Ishikawa (cell line): ENCODE results near the gene RTN4RL1.

Experiments used
- EP300 ChIP-seq: IDR thresholded peaks from 2 replicates; pipeline ENCODE4 v1.6.1; 2012; ENCODE audit warnings: borderline replicate concordance
- FOXM1 ChIP-seq: IDR thresholded peaks from 2 replicates; pipeline ENCODE4 v1.6.1; 2012; ENCODE audit warnings: low read depth, borderline replicate concordance
- MAX ChIP-seq: IDR thresholded peaks from 2 replicates; pipeline ENCODE4 v1.6.1; 2012
- REST ChIP-seq: IDR thresholded peaks from 2 replicates; pipeline ENCODE4 v1.6.1; 2012; ENCODE audit warnings: low read depth, mild to moderate bottlenecking
- TEAD4 ChIP-seq: IDR thresholded peaks from 2 replicates; pipeline ENCODE4 v1.6.1; 2012

GRCh38 chr17:1896243-1897104 lies 128.7 kb downstream of the RTN4RL1 start:
- no peak for TF ChIP-seq MAX
- no peak for TF ChIP-seq TEAD4
- no peak for TF ChIP-seq EP300
- TF ChIP-seq REST, result no peak
- no peak for TF ChIP-seq FOXM1
